A673 (cell line): ENCODE results near the gene PCNX3.

Experiments used
- EZH2 ChIP-seq: fragments of 200-600 bp; sonication (generic); IDR thresholded peaks from 2 replicates; pipeline ENCODE4 v1.6.1; 2017; ENCODE audit warnings: borderline replicate concordance, low read depth, mild to moderate bottlenecking, mixed read lengths, antibody characterized with exemption, low read length; ENCODE audit not compliant: poor library complexity, severe bottlenecking
- TF ChIP-seq, protein P1 (sequence below): fragments of 300-800, 200-600 bp; sonication (generic); conservative IDR thresholded peaks from 2 replicates; pipeline ENCODE4 v1.5.1; 2017; ENCODE audit warnings: low read depth, mild to moderate bottlenecking, antibody characterized with exemption, low read length, moderate library complexity, mixed read lengths

DNA sequence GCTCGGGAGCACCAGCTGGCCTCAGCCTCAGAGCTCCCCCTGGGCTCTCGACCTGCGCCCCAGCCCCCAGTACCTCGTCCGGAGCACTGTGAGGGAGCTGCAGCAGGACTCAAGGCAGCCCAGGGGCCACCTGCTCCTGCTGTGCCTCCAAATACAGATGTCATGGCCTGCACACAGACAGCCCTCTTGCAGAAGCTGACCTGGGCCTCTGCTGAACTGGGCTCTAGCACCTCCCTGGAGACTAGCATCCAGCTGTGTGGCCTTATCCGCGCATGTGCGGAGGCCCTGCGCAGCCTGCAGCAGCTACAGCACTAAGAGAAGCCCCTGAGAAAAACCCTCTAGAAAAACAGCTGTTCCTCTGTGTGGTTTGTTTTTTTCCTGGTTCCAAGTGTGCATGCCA lies 44.2 kb upstream of the PCNX3 start:
- TF ChIP-seq, protein P1, sequence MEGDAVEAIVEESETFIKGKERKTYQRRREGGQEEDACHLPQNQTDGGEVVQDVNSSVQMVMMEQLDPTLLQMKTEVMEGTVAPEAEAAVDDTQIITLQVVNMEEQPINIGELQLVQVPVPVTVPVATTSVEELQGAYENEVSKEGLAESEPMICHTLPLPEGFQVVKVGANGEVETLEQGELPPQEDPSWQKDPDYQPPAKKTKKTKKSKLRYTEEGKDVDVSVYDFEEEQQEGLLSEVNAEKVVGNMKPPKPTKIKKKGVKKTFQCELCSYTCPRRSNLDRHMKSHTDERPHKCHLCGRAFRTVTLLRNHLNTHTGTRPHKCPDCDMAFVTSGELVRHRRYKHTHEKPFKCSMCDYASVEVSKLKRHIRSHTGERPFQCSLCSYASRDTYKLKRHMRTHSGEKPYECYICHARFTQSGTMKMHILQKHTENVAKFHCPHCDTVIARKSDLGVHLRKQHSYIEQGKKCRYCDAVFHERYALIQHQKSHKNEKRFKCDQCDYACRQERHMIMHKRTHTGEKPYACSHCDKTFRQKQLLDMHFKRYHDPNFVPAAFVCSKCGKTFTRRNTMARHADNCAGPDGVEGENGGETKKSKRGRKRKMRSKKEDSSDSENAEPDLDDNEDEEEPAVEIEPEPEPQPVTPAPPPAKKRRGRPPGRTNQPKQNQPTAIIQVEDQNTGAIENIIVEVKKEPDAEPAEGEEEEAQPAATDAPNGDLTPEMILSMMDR, result no peak
- TF ChIP-seq EZH2, result no peak
